GM23248 (cell line): Measurements from ENCODE around the gene KDM3B. TPM values are rescaled to one million over a fixed set of nuclear protein-coding genes. Genes with fewer than 3 reads are reported as not detected.

Source experiments
- DNase-seq: peaks from one replicate; pipeline ENCODE4 v3.0.0-alpha.2; 2015
- H2AFZ ChIP-seq: fragments of 200-600 bp; sonication (generic); 2 replicates; pipeline ENCODE4 v1.6.1; 2016; ENCODE audit warnings: antibody characterized with exemption
- H3F3A ChIP-seq: fragments of 200-600 bp; sonication (generic); 2 replicates; pipeline ENCODE4 v1.6.1; 2016; ENCODE audit warnings: mild to moderate bottlenecking, antibody characterized with exemption, mixed run types; ENCODE audit not compliant: insufficient read depth
- H3K27ac ChIP-seq: fragments of 200-600 bp; sonication (generic); 2 replicates; pipeline ENCODE4 v1.5.1; 2016; ENCODE audit warnings: mild to moderate bottlenecking
- H3K27me3 ChIP-seq: fragments of 200-600 bp; sonication (generic); replicated peaks from 2 replicates; pipeline ENCODE4 v1.6.1; 2016; ENCODE audit warnings: mild to moderate bottlenecking; ENCODE audit not compliant: insufficient read depth
- H3K36me3 ChIP-seq: fragments of 200-600 bp; sonication (generic); 2 replicates; pipeline ENCODE4 v1.6.1; 2016; ENCODE audit warnings: low read depth, mild to moderate bottlenecking
- H3K4me1 ChIP-seq: fragments of 200-600 bp; sonication (generic); 2 replicates; pipeline ENCODE4 v1.6.1; 2016; ENCODE audit warnings: mild to moderate bottlenecking; ENCODE audit not compliant: insufficient read depth
- H3K4me2 ChIP-seq: fragments of 200-600 bp; sonication (generic); one replicate; pipeline ENCODE4 v1.6.1; 2016; ENCODE audit warnings: mild to moderate bottlenecking; ENCODE audit not compliant: unreplicated experiment
- H3K4me3 ChIP-seq: fragments of 200-600 bp; sonication (generic); 2 replicates; pipeline ENCODE4 v1.5.1; 2016; ENCODE audit warnings: mild to moderate bottlenecking
- H3K79me2 ChIP-seq: fragments of 200-600 bp; sonication (generic); 2 replicates; pipeline ENCODE4 v1.6.1; 2016; ENCODE audit warnings: mild to moderate bottlenecking; ENCODE audit not compliant: insufficient read depth
- H3K9ac ChIP-seq: fragments of 200-600 bp; sonication (generic); 2 replicates; pipeline ENCODE4 v1.6.1; 2016; ENCODE audit warnings: mild to moderate bottlenecking
- H3K9me2 ChIP-seq: fragments of 200-600 bp; sonication (generic); 2 replicates; pipeline ENCODE4 v1.6.1; 2016; ENCODE audit warnings: mixed run types, mild to moderate bottlenecking, moderate library complexity; ENCODE audit not compliant: insufficient read depth
- H3K9me3 ChIP-seq: fragments of 200-600 bp; sonication (generic); one replicate; pipeline ENCODE4 v1.6.1; 2017; ENCODE audit warnings: low read depth
- H4K20me1 ChIP-seq: fragments of 200-600 bp; sonication (generic); 2 replicates; pipeline ENCODE4 v1.6.0; 2016; ENCODE audit not compliant: insufficient read depth
- EZH2 ChIP-seq: fragments of 200-600 bp; sonication (generic); IDR thresholded peaks from 2 replicates; pipeline ENCODE4 v1.6.1; 2018; ENCODE audit warnings: antibody characterized with exemption, mild to moderate bottlenecking; ENCODE audit not compliant: insufficient read depth, poor library complexity, severe bottlenecking
- EZH2phosphoT487 ChIP-seq: fragments of 200-600 bp; sonication (generic); IDR thresholded peaks from 2 replicates; pipeline ENCODE4 v1.6.1; 2018; ENCODE audit warnings: antibody characterized with exemption, moderate library complexity, mild to moderate bottlenecking, low read depth; ENCODE audit not compliant: insufficient read depth
- WGBS, 2 experiments: methylation state at CpG; one replicate each; pipeline ENCODE4 v1.1.6; 2015 to 2017; ENCODE audit warnings: low lambda C conversion rate in 2 of 2, low coverage in 1 of 2; ENCODE audit errors: missing lambda C conversion rate in 2 of 2; 5-methylcytosine and 5-hydroxymethylcytosine counted together
- in situ Hi-C: fragments of 300-500 bp; cut with MboI; formaldehyde crosslinking; loops from 2 replicates; pipeline ENCODE4 v1.15.0; 2020
- polyA plus RNA-seq: library from polyadenylated mRNA; unstranded; fragments of >200 nt; fragmentation: Nextera tagmentation; extraction: Ambion mirVana; gene quantifications from 2 replicates; pipeline ENCODE4 v1.2.1, GENCODE V29; 2016
- total RNA-seq: library from RNA; depleted of rRNA; stranded (reverse); fragments of >200 nt; shearing (Covaris generic); gene quantifications from 2 replicates; pipeline ENCODE4 v1.2.3, GENCODE V29; 2014

Gene KDM3B
- total and polyA plus RNA-seq, 2 experiments from 2014 or later = 12.6 to 28.3 TPM

- no peaks in the 10 kb centered on the region for H3K9me3 ChIP-seq
- H3K4me1 ChIP-seq = peaks cover 14% of the 10 kb centered on the region
- no peaks in the 10 kb centered on the region for H3F3A ChIP-seq
- no peaks in the 10 kb centered on the region for H3K79me2 ChIP-seq
- WGBS, 2 experiments = 88 to 93% methylated on average over 11 of the region's 11 CpGs
- H3K36me3 ChIP-seq = no peaks in the 10 kb centered on the region
- no peak overlapping the region for H3K9ac ChIP-seq
- no peak overlapping the region for H2AFZ ChIP-seq
- no peaks in the 10 kb centered on the region for H4K20me1 ChIP-seq
- TF ChIP-seq EZH2phosphoT487 = no peak
- no peak for TF ChIP-seq EZH2
- no peaks in the 10 kb centered on the region for H3K27me3 ChIP-seq
- no peak overlapping the region for H3K4me2 ChIP-seq
- no peaks in the 10 kb centered on the region for H3K9me2 ChIP-seq
- in situ Hi-C loops = no loop called here
- no peak overlapping the region for H3K4me3 ChIP-seq
- no peak overlapping the region for H3K27ac ChIP-seq
- no peak for DNase-seq
These were observed 106.9 kb downstream of the KDM3B start for GRCh38 chr5:138459311-138459933.

DNA sequence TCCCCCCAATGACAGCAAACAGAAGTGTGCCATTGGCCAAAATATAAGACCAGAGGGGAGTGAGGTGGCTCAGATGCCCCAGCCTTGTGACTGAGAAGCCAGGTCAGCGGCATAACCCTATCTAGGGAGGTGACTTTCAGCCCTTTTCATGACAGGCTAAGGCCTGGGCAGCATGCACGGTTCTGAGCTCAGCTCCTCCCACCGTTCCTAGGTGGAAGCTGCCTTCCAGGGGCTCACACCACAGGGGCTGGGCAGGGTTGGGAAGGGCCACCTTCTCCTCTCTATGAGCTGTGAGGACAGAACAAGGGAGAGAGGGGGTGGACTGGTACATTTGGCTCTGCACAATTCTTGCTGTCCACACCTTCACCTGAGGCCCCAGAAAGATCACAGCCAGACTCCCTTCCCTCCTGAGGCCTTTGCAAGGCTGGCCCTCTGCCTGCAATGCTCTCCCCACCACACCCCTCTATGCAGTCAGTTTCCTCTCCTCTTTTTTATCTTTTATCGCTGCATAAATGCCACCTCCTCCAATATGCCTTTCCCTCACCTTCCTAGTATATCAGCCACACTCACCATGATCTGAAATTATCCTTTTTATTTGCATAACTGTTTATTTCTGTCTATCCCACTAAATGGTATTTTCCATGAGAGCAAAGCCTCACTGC, 107.7 kb downstream of the KDM3B start:
- no peaks in the 10 kb centered on the region for H3F3A ChIP-seq
- no peaks in the 10 kb centered on the region for H3K9me2 ChIP-seq
- no peaks in the 10 kb centered on the region for H3K36me3 ChIP-seq
- H3K4me2 ChIP-seq = no peak overlapping the region
- H3K27ac ChIP-seq = no peak overlapping the region
- in situ Hi-C loops = no loop called here
- no peaks in the 10 kb centered on the region for H3K79me2 ChIP-seq
- no peak for DNase-seq
- no peak overlapping the region for H3K4me3 ChIP-seq
- peaks cover 14% of the 10 kb centered on the region for H3K4me1 ChIP-seq
- H3K27me3 ChIP-seq = no peaks in the 10 kb centered on the region
- H3K9ac ChIP-seq = no peak overlapping the region
- no peaks in the 10 kb centered on the region for H3K9me3 ChIP-seq
- WGBS, 2 experiments = 65 to 73% methylated on average over 4 of the region's 4 CpGs
- H4K20me1 ChIP-seq = no peaks in the 10 kb centered on the region
- TF ChIP-seq EZH2phosphoT487 = no peak
- TF ChIP-seq EZH2 = no peak
- H2AFZ ChIP-seq = no peak overlapping the region

DNA sequence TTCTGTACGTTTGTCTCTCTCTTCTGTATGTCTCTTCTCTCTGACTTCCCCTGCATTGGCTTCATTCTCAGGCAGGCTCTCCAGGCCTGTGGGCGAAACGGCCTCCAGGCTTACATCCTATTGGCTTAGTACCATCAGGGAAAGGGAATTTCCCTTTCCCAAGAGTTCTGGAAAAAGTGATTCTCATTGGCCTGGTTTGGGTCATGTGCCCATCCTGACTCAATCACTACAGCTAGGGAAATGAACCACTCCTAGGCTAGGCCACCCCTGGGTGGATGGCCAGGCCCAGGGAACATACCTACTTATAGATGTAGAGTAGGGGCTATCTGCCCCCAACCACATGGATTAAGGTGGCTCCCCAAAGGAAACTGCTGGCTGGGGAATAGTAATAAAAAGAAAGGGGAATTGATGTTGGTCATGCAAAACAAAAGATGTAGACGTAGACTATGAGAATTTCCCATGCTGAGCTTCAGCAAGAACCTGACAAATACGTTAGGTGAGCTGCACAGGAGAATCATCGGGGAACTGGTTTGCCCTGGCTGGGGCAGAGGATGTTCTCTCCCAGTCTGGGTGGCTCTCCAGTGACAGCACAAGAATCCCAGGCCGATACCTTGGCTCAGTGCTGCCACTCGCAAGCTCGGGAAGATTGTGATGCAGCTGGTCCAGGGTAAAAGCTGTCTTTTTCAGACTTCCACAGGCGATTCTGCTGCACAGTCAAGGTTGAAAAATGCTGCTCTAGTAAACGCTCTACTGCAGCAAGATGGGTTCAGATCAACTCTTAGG, 109.0 kb downstream of the KDM3B start:
- H3K36me3 ChIP-seq = peaks cover under 1% of the 10 kb centered on the region; the same call in 1 of the 2 replicates
- peak overlapping the region; percentile 25; the same call in 1 of the 2 replicates for H3K27ac ChIP-seq
- DNase-seq = peak; percentile 91
- TF ChIP-seq EZH2 (no peak), EZH2phosphoT487 (no peak)
- H3K9me3 ChIP-seq = no peaks in the 10 kb centered on the region
- 60 to 70% methylated on average over 11 of the region's 11 CpGs for WGBS, 2 experiments
- H2AFZ ChIP-seq = peak overlapping the region; percentile 52
- H3F3A ChIP-seq = peaks cover 3% of the 10 kb centered on the region; the same call in 1 of the 2 replicates
- H3K4me1 ChIP-seq = peaks cover 14% of the 10 kb centered on the region
- H3K9me2 ChIP-seq = no peaks in the 10 kb centered on the region
- H3K4me3 ChIP-seq = no peak overlapping the region
- H3K27me3 ChIP-seq = no peaks in the 10 kb centered on the region
- no peak overlapping the region for H3K4me2 ChIP-seq
- peak overlapping the region; percentile 18 for H3K9ac ChIP-seq
- peaks cover 5% of the 10 kb centered on the region; the same call in 1 of the 2 replicates for H4K20me1 ChIP-seq
- in situ Hi-C loops = no loop called here
- H3K79me2 ChIP-seq = peaks cover 11% of the 10 kb centered on the region

DNA sequence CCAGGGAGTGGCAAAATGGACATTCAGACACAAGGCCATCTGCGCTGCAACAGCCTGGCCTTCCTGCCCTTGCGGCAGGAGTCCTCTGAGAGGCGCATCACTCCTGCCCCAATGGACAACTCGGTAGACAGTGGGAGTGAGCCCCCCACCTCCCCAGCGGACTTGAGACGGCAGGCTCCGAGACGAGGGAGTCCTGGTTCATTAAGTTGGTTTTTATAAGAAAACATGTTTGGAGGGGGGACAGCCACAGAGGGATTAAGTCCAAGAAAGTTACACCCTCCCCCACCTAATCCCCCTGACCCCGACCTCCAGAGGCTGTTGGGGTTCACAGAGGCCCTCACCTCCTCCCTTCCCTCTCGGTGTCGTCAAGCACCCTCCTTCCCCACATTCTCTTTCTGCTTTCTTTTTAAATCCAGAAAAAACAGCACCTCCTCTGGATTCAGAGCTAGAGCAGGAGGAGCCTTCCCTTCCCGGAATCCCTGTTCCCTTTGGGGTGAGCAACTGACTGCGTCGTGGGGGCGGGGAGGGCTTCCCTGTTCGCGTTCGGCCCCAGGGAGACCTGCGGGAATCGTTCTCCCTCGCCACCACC, 111.0 kb downstream of the KDM3B start:
- H4K20me1 ChIP-seq = peaks cover 18% of the 10 kb centered on the region
- in situ Hi-C loops = no loop called here
- H3K27me3 ChIP-seq = no peaks in the 10 kb centered on the region
- no peaks in the 10 kb centered on the region for H3K9me2 ChIP-seq
- peak overlapping the region; percentile 85 for H3K4me3 ChIP-seq
- no peaks in the 10 kb centered on the region for H3K9me3 ChIP-seq
- H3K27ac ChIP-seq = peak overlapping the region; percentile 96
- H3K4me1 ChIP-seq = peaks cover 28% of the 10 kb centered on the region
- TF ChIP-seq EZH2 = no peak
- TF ChIP-seq EZH2phosphoT487 = no peak
- peak overlapping the region; percentile 90 for H3K9ac ChIP-seq
- 5 to 20% methylated on average over 11 to 21 of the region's 21 CpGs for WGBS, 2 experiments
- H3K4me2 ChIP-seq = peak overlapping the region; percentile 99
- H3K36me3 ChIP-seq = peaks cover 19% of the 10 kb centered on the region; the same call in 1 of the 2 replicates
- DNase-seq = peak; percentile 59
- H3F3A ChIP-seq = peaks cover 22% of the 10 kb centered on the region
- H3K79me2 ChIP-seq = peaks cover 30% of the 10 kb centered on the region
- peak overlapping the region; percentile 84 for H2AFZ ChIP-seq
